Right cardiac atrium (tissue), 5 donors: ENCODE data around the gene CAPN13. TPM values are rescaled to one million over a fixed set of nuclear protein-coding genes. Genes with fewer than 3 reads are reported as not detected.

ENCODE experiments used
- ATAC-seq, 2 donors: fragments of 200-7000 bp; cut with Tn5 transposase; one replicate each; pipeline versions ENCODE4 v1.8.0 to v1.9.1; 2020; ENCODE audit warnings: moderate library complexity in 2 of 2, mild to moderate bottlenecking in 1 of 2
- DNase-seq, 3 donors: peaks; one replicate each; pipeline ENCODE4 v3.0.0-alpha.2; 2020
- H3K27ac ChIP-seq: one replicate; pipeline ENCODE4 v1.5.1; 2013; ENCODE audit warnings: mild to moderate bottlenecking, low read length, control low read depth, moderate library complexity
- H3K27me3 ChIP-seq: one replicate; pipeline ENCODE4 v1.6.1; 2013; ENCODE audit not compliant: control insufficient read depth, insufficient read depth
- H3K4me1 ChIP-seq: one replicate; pipeline ENCODE4 v1.6.1; 2013; ENCODE audit warnings: low read length; ENCODE audit not compliant: control insufficient read depth, insufficient read depth
- H3K4me3 ChIP-seq: one replicate; pipeline ENCODE4 v1.5.1; 2013; ENCODE audit warnings: low read length, control low read depth
- H3K9me3 ChIP-seq: one replicate; pipeline ENCODE4 v1.6.1; 2013; ENCODE audit warnings: low read length; ENCODE audit not compliant: control insufficient read depth
- WGBS: extraction: QIAGEN DNeasy Blood & Tissue Kit; methylation state at CpG from one replicate; pipeline ENCODE4 v1.1.7; 2013; 5-methylcytosine and 5-hydroxymethylcytosine counted together
- intact Hi-C, 4 donors: fragments of 100-400 bp; cut with DNase I; formaldehyde crosslinking; loops; one replicate each; pipeline versions ENCODE4 v1.11.0 to v1.14.0; 2022 to 2023
- polyA plus RNA-seq: library from polyadenylated mRNA; stranded (reverse); fragments of 200-250 nt; gene quantifications from one replicate; pipeline ENCODE4 v1.2.3, GENCODE V29; 2013
- total RNA-seq, 4 donors: library from RNA; stranded (reverse); fragmentation: NEBNext Ultra II Directional; extraction: Animal tissue kit (Norgen Biotek cat#: 25700); gene quantifications; one replicate each; pipeline ENCODE4 v1.2.1, GENCODE V29; 2021
- donor health status: healthy with polysubstance abuse.
- donor health status: DM: no; HTN: yes; CAD: no.
- donor health status: DM: no; HTN: no; CAD: no.
- donor health status: DM: no; HTN: yes; CAD: no; lungs with severe emphysema.
- donor health status: DM: yes; HTN: yes; CAD: no.

The CAPN13 gene
- total and polyA plus RNA-seq, 5 donors, result not detected

DNA sequence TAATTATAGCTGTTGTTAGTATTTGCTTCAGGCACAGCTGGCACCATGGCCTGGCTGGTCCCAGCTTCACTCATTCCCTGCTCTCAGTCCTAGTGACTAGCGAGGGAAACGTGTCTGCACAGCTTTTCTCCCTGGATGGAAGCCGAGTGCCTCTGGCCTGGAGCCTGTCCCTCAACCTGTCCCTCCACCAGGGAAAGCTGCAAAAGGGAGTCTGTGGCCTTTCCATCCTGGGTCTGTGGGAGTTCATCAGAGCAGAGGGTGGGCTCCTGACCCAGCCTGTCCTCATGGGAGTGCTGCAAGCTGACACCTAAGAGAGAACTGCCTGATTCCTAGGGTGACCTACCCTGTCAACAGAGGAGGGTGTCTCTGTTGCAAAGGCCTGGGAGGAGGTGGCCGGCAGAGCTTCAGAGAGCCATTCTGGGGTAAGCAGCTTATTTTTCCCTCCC is 118.3 kb downstream of the CAPN13 start:
- H3K27me3 ChIP-seq, result no peaks in the 10 kb centered on the region
- H3K9me3 ChIP-seq, result no peaks in the 10 kb centered on the region
- peaks cover 2% of the 10 kb centered on the region for H3K4me1 ChIP-seq
- DNase-seq (peak; percentile 41 to 79 (median 77)), ATAC-seq (peak; percentile 65 to 72)
- 40% methylated on average over 4 of the region's 4 CpGs for WGBS
- intact Hi-C loops, result no loop called here
- H3K4me3 ChIP-seq, result no peak overlapping the region
- H3K27ac ChIP-seq, result peak overlapping the region; percentile 28

DNA sequence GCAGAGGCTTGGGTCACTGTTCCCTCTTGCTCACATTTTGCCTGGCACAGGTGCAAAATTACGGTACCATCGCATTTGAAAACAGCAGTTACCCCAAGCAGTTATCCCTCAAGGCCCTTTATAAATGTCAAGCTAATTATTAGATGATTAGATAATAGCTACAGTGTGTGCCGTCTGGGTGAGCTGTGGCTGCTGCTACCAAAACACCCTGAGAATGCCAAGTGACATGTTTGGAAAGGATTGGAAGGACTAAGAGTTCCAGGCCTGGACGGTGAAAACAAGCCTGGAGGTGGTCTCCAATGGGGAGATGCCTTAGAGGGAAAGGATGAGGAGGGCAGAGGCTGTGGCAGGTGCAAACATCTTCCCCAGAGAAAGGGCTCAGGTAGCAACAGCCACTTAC is 120.6 kb downstream of the CAPN13 start:
- H3K27ac ChIP-seq, result no peak overlapping the region

DNA sequence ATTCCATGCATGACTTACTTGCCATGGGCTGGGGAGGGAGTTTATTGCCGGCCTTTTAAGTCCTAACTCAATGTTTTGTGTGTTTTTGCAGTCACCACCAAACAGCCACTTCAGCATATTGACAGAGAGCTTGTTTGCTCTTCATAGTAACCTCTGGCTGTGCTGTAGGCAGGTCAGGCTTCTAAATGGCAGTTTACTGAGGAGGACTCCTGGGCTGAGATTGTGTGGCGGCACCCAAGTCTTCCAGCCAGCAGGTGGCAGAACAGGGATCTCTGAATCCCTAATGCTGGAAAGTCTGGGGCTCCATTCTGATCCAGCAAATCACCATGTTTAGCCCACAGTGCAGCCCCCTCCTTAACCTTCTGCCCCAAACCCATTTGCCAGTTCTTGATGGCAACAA is 121.2 kb downstream of the CAPN13 start:
- no peaks in the 10 kb centered on the region for H3K9me3 ChIP-seq
- ATAC-seq, result no peak
- DNase-seq, result no peak
- intact Hi-C loops, result no loop called here
- no peak overlapping the region for H3K4me3 ChIP-seq
- H3K27me3 ChIP-seq, result no peaks in the 10 kb centered on the region
- 93% methylated on average over 2 of the region's 2 CpGs for WGBS
- H3K4me1 ChIP-seq, result no peaks in the 10 kb centered on the region
- H3K27ac ChIP-seq, result no peak overlapping the region

More for the DNA sequence above, 120.6 kb downstream of the CAPN13 start:
- no peaks in the 10 kb centered on the region for H3K27me3 ChIP-seq
- no peak overlapping the region for H3K4me3 ChIP-seq
- DNase-seq (no peak), ATAC-seq (no peak)
- 43% methylated on average over 4 of the region's 4 CpGs for WGBS
- no peaks in the 10 kb centered on the region for H3K9me3 ChIP-seq
- intact Hi-C loops, result no loop called here
- no peaks in the 10 kb centered on the region for H3K4me1 ChIP-seq

DNA sequence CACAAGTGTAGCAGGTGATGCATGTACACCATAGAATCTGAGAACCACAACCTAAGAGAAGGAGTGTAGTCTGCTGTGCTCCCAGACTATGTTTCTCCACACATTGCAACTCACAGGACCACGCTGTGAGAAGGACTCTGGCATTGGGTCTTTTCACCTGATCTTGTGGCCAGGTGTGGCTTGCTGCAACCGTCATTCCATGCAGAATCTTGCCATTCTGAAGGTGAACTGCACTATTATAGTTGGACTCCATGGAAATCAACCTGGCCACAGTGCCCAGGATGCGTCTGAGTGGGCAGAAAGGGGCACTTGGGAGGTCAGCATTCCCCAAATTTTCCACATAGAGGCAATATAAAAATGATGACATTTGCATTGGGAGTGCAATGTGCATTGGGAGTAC is 122.2 kb downstream of the CAPN13 start:
- Histone ChIP-seq H3K9me3 (no peaks in the 10 kb centered on the region), H3K27me3 (no peaks in the 10 kb centered on the region), H3K27ac (no peak overlapping the region), H3K4me1 (no peaks in the 10 kb centered on the region), H3K4me3 (no peak overlapping the region)
- intact Hi-C loops, result no loop called here
- no peak for DNase-seq
- ATAC-seq, result no peak
- WGBS, result 92% methylated on average over 3 of the region's 3 CpGs

DNA sequence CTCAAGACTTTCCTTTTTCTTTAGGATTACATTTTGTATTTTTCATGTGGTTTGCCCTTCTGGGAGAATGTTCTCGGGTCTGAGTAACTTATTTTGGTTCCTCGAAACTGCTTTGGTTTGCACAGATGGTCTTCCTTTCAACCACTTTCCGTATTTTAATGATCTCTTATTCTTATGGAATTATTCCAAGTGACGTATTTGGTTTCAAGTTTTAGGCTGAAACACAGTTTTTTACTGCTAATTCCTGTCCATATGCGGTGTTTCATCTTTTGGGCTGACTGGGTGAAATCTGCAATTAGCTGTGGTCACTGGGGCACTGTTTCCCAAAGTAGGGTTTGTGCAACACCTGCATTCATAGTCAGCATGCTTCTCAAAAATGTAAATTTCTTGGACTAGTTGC is 122.7 kb downstream of the CAPN13 start:
- no peak for ATAC-seq
- intact Hi-C loops, result no loop called here
- WGBS, result 75% methylated on average over 5 of the region's 5 CpGs

DNA sequence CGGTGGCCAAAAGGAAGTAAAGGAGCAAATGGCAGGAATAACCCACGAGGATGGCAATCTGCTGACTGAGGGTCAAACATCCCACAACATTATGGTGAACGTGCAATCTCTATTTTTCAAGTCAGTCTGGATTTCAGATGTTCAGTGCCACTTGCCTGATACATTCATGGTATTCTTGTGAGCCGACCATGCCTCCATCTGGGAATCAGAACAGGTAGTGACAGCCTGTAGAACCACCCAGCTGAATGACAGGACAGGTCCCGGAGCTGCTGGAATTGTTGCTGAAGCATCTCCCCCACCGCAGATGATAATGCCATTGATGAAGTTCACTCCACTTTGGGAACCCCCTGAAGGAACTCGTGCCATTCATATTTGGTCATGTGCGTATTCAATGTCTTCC is 123.2 kb downstream of the CAPN13 start:
- Histone ChIP-seq H3K4me3 (no peak overlapping the region), H3K9me3 (no peaks in the 10 kb centered on the region), H3K4me1 (no peaks in the 10 kb centered on the region), H3K27me3 (no peaks in the 10 kb centered on the region), H3K27ac (no peak overlapping the region)
- DNase-seq (no peak), ATAC-seq (no peak)
- 91% methylated on average over 8 of the region's 8 CpGs for WGBS
- intact Hi-C loops, result no loop called here

More for the DNA sequence above, 122.7 kb downstream of the CAPN13 start:
- Histone ChIP-seq H3K4me1 (no peaks in the 10 kb centered on the region), H3K4me3 (no peak overlapping the region), H3K27ac (no peak overlapping the region), H3K27me3 (no peaks in the 10 kb centered on the region), H3K9me3 (no peaks in the 10 kb centered on the region)
- DNase-seq, result no peak

DNA sequence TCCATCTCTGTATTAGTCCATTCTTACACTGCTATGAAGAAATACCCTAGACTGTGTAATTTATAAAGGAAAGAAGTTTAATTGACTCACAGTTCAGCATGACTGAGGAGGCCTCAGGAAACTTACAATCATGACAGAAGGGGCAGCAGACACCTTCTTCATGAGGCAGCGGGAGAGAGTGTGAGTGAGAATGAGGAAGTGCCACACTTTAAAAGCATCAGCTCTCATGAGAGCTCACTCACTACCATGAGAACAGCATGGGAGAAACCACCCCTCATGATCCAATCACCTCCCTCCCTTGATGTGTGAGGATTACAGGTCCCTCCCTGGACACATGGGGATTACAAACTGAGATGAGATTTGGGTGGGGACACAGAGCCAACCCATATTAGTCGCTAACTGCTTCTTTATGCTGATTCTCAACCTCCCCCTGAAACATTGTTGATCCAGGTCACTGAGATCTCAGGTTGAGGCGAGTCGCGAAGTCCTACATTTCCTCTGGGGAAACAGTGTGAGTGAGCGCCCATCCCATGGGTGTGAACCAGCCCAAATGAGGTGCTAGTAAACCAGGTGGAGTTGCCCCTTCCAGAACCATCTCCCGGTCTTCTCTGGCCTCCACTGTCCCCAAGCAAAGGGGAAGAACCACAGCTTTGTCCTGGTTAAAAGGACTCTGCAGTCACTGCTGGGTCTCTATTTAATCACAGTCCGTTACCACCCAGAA is 123.8 kb downstream of the CAPN13 start:
- Histone ChIP-seq H3K27me3 (no peaks in the 10 kb centered on the region), H3K9me3 (no peaks in the 10 kb centered on the region), H3K4me3 (no peak overlapping the region), H3K4me1 (no peaks in the 10 kb centered on the region), H3K27ac (no peak overlapping the region)
- intact Hi-C loops, result no loop called here
- DNase-seq (no peak), ATAC-seq (no peak)
- WGBS, result 94% methylated on average over 8 of the region's 8 CpGs

DNA sequence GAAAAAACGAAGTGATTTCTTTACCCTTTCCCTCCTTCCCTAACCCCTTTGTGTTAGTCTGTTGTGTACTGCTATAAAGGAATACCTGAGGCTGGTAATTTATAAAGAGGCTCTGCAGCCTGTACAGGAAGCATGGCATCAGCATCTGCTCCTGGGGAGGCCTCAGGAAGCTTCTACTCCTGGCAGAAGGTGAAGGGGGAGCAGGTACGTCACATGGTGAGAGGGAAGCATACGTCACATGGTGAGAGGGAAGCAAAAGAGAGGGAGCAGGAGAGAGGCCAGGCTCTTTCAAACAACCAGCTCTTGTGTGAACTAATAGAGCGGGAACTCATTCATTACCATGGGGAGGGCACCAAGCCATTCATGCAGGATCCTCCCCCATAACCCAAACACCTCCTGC is 126.2 kb downstream of the CAPN13 start:
- H3K4me1 ChIP-seq, result no peaks in the 10 kb centered on the region
- WGBS, result 92% methylated on average over 4 of the region's 4 CpGs
- no peaks in the 10 kb centered on the region for H3K9me3 ChIP-seq
- intact Hi-C loops, result no loop called here
- no peak overlapping the region for H3K27ac ChIP-seq
- ATAC-seq (no peak), DNase-seq (no peak)
- no peak overlapping the region for H3K4me3 ChIP-seq
- no peaks in the 10 kb centered on the region for H3K27me3 ChIP-seq

DNA sequence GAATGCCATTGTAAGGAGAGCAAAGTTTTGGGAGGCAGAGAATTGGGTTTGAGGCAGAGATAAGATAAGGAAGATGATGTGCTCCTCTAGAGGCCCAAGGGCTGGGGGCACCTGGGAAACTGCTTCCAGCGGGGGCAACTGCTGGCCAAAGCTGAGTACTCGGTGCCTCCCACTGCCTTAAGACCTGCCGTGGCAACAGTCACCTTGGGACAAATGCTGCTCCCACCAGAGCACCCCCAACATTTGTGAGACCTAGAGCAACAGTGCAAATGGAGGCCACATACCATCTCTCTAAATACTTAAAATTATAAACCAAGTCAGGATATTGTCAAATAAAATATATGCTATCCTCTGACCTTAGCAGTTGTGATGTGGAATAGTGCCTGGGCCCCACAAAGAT is 127.1 kb downstream of the CAPN13 start:
- ATAC-seq (no peak), DNase-seq (no peak)
- Histone ChIP-seq H3K4me3 (no peak overlapping the region), H3K4me1 (no peaks in the 10 kb centered on the region), H3K9me3 (no peaks in the 10 kb centered on the region), H3K27me3 (no peaks in the 10 kb centered on the region), H3K27ac (no peak overlapping the region)
- 92% methylated on average over 3 of the region's 3 CpGs for WGBS
- intact Hi-C loops, result no loop called here

DNA sequence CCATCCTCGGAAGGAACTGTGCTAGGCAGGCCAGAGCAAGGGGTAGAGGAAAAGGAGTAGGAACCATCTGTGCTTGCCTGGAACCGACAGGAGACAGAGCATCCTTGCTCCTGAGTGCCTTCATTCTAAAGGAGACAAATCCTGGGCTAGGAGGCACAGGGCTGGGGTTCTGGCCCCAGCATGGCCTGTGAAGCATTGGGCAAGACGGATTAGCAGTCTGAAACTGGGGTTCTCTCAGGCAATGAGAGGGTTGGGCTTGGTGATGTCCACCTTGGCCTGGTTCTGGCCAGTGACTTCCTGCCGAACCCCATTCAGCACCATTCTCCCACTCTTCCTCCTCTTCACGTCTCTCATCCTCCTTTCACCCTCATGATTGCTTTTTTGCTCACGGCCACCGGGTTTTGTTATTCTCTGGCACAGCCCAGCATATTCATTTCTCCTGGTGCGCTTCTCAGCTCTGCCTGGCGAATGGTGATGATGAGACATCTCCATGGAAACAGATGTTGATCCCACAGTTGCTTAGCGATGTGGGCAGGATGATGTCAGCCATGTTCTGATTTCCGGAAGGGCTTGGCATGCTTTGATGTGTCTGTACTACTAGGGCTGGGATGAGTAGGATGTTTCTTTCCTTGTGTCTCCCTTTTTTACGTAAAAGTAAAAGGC is 127.7 kb downstream of the CAPN13 start:
- H3K27ac ChIP-seq, result no peak overlapping the region
- WGBS, result 76% methylated on average over 12 of the region's 12 CpGs
- H3K4me1 ChIP-seq, result no peaks in the 10 kb centered on the region
- no peaks in the 10 kb centered on the region for H3K27me3 ChIP-seq
- no peak overlapping the region for H3K4me3 ChIP-seq
- intact Hi-C loops, result no loop called here
- DNase-seq (no peak), ATAC-seq (no peak)
- no peaks in the 10 kb centered on the region for H3K9me3 ChIP-seq

DNA sequence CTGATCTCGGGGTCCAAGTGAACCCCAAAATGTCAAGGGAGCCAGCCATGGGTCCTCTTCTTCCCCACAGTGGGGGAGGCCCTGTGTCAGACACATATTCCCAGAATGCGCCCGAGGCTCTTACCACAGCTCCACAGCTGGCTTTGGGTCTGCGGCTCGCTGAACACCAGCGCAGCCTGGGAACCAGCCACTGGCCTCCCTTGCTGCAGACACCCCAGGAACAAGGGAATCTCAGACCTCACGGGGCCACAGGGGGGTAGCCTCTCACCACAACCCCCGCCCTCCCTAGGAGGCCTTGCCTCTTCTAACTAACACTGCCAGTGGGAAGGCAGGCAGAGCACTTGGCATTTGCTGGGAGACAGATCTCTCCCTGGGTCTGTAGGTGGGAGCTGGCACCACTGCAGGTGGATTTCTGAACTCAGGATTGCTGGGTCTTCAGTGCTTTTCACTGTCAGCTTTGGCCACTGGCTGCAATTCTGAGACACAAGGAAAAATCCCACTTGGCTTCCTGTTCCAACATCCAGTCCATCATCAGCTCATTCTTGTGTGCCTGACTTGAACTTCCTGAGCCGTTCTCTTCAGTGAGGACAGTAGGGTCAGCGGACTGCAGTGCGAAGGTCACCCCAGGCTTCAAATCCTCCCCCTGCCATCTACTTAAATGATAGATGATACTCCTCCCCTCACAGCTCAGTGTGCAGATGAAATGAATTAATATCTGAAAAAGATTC is 128.7 kb downstream of the CAPN13 start:
- Histone ChIP-seq H3K27me3 (no peaks in the 10 kb centered on the region), H3K9me3 (no peaks in the 10 kb centered on the region), H3K4me1 (no peaks in the 10 kb centered on the region), H3K27ac (no peak overlapping the region), H3K4me3 (no peak overlapping the region)
- no peak for DNase-seq
- no peak for ATAC-seq
- WGBS, result 81% methylated on average over 11 of the region's 11 CpGs
- intact Hi-C loops, result no loop called here
